IPS-15b (cell line): Measurements from ENCODE around the gene LRP1.

Source experiments
- H3K27me3 ChIP-seq: one replicate; pipeline ENCODE4 v1.6.1; 2013; ENCODE audit warnings: low read length; ENCODE audit not compliant: control insufficient read depth, insufficient read depth
- H3K36me3 ChIP-seq: one replicate; pipeline ENCODE4 v1.6.1; 2013; ENCODE audit warnings: low read length; ENCODE audit not compliant: control insufficient read depth, insufficient read depth
- H3K4me1 ChIP-seq: one replicate; pipeline ENCODE4 v1.6.1; 2013; ENCODE audit warnings: mild to moderate bottlenecking, low read length; ENCODE audit not compliant: control insufficient read depth, insufficient read depth
- H3K4me3 ChIP-seq: one replicate; pipeline ENCODE4 v1.5.1; 2013; ENCODE audit warnings: low read depth, low read length
- H3K9ac ChIP-seq: one replicate; pipeline ENCODE4 v1.6.1; 2013; ENCODE audit warnings: low read depth, mild to moderate bottlenecking, low read length
- H3K9me3 ChIP-seq: one replicate; pipeline ENCODE4 v1.6.1; 2013; ENCODE audit warnings: mild to moderate bottlenecking, low read length; ENCODE audit not compliant: control insufficient read depth, insufficient read depth

Gene LRP1

GRCh38 chr12:57127726-57128518 lies at the start of gene LRP1:
LRP1 (plus strand) TSS chr12:57128483; CDS start chr12:57128965, 482 bp downstream.
- Histone ChIP-seq H3K9me3 (no peaks in the 10 kb centered on the region), H3K4me3 (peak within 1 kb of the TSS; percentile 91), H3K36me3 (no peaks in the 10 kb centered on the region), H3K27me3 (no peaks in the 10 kb centered on the region), H3K4me1 (peaks cover 36% of the 10 kb centered on the region), H3K9ac (peak within 1 kb of the TSS; percentile 94)

- Histone ChIP-seq H3K9ac (peak within 1 kb of the TSS; percentile 85), H3K9me3 (no peaks in the 10 kb centered on the region), H3K36me3 (peaks cover 3% of the 10 kb centered on the region), H3K4me3 (peak within 1 kb of the TSS; percentile 95), H3K4me1 (no peaks in the 10 kb centered on the region), H3K27me3 (no peaks in the 10 kb centered on the region)
Observed at GRCh38 chr12:57078519-57079404, 49.5 kb upstream of the LRP1 start, which contains the start of gene NEMP1. NEMP1 (minus strand) TSS chr12:57078791; CDS start chr12:57078745, 46 bp downstream.

DNA sequence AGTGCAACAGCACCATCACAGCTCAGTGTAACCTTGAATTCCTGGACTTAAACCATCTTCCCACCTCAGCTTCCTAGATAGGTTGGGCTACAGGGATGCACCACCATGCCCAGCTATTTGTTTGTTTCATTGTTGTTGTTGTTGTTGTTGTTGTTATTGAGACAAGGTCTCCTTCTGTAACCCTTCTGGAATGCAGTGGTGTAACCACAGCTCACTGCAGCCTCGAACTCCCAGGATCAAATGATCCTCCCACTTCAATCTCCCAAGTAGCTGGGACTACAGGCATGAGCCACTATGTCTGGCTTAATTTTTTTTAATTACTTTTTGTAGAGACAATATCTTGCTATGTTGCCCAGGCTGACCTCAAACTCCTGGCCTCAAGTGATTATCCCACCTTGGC lies 48.5 kb upstream of the LRP1 start:
- Histone ChIP-seq H3K4me3 (no peak overlapping the region), H3K9ac (no peak overlapping the region), H3K9me3 (no peaks in the 10 kb centered on the region)

DNA sequence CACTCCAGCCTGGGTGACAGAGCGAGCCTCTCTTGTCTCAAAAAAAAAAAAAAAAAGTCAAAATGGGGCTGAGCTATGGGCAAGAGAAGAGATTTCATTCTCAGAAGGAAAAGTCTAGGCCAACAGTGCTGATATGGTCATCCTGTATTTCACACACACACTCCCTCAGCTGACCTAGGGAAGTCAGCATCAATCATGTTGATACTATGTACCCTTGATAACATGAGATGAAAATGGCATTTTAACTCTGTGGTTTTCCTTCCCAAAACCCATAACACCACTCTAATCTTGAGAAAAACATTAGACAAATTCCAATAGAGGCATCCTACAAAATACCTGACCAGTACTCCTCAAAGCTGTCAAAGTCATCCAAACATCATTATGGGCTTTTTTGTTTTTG lies 47.4 kb upstream of the LRP1 start:
- H3K9ac ChIP-seq, result no peak overlapping the region
- H3K27me3 ChIP-seq, result no peaks in the 10 kb centered on the region
- H3K4me1 ChIP-seq, result peaks cover 5% of the 10 kb centered on the region

More for the DNA sequence above, 48.5 kb upstream of the LRP1 start:
- H3K36me3 ChIP-seq, result peaks cover 3% of the 10 kb centered on the region
- H3K4me1 ChIP-seq, result no peaks in the 10 kb centered on the region
- no peaks in the 10 kb centered on the region for H3K27me3 ChIP-seq

DNA sequence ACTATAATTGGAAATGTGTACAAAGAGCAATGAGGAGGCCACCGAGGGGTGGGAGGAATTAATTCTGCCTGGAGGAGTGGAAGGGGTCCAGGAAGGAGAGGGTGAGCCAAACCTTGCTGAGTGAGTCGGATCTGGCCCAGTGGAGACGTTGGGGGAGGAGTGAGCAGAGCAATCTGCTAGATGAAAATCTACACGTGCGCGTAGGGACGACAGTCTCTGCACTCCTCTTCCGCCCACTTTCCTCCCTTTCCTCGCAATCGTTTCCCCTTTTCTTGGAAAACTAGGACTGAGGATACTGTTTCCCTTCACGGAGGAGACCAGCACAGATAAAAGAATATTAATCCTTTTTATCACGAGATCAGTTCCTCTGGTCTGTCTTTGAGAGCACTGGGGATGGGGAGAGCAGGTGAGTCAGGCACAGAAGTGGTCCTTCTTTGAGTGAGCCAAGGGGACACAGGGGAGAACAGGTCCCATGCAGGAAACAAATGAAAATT lies 42.2 kb upstream of the LRP1 start:
- peaks cover 3% of the 10 kb centered on the region for H3K36me3 ChIP-seq
- no peaks in the 10 kb centered on the region for H3K9me3 ChIP-seq
- no peaks in the 10 kb centered on the region for H3K27me3 ChIP-seq
- peaks cover 8% of the 10 kb centered on the region for H3K4me1 ChIP-seq
- H3K9ac ChIP-seq, result peak overlapping the region; percentile 49
- H3K4me3 ChIP-seq, result peak overlapping the region; percentile 67

More for the DNA sequence above, 47.4 kb upstream of the LRP1 start:
- Histone ChIP-seq H3K4me3 (no peak overlapping the region), H3K36me3 (peaks cover 3% of the 10 kb centered on the region), H3K9me3 (no peaks in the 10 kb centered on the region)

- peak overlapping the region; percentile 67 for H3K4me3 ChIP-seq
Observed at GRCh38 chr12:57086493-57087009, 41.7 kb upstream of the LRP1 start.

DNA sequence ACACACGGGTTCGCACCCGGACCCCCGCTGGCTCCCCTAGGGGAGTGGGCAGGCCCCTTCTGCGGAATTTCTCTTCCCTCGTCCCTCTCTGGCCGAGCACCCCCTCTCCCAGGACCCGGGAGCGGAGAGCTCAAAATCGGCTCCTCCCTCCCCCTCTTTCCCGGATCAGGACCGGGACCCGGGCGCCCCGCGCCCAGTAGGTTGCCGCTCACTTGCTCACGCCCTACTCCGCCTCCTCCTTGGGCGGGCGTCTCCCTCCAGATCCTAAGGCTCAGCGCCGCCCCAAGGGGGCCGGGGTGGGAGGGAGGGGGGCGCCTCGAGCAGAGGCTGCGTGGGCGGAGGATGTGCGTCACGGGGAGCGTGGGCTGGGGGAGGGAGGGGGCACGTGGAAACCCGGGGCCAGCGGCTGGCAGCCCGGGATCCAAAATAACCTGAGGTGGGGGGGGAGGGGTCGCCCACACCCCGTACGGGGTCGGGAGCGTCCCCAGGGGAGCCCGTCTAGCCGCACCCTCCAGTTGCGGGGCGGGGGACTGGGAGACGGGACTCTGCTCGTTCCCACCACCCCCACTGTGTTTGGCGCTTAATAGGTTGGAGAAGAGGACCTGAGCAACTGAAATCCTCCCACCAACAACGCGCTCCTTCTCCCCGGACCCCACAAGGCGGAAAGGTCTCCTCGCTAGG lies 41.1 kb upstream of the LRP1 start:
- Histone ChIP-seq H3K4me1 (peaks cover 8% of the 10 kb centered on the region), H3K36me3 (peaks cover 12% of the 10 kb centered on the region), H3K4me3 (peak overlapping the region; percentile 67), H3K9ac (peak overlapping the region; percentile 57), H3K27me3 (no peaks in the 10 kb centered on the region), H3K9me3 (no peaks in the 10 kb centered on the region)

More at GRCh38 chr12:57086493-57087009, 41.7 kb upstream of the LRP1 start:
- peaks cover 8% of the 10 kb centered on the region for H3K4me1 ChIP-seq
- H3K9ac ChIP-seq, result peak overlapping the region; percentile 57
- H3K9me3 ChIP-seq, result no peaks in the 10 kb centered on the region
- no peaks in the 10 kb centered on the region for H3K27me3 ChIP-seq
- H3K36me3 ChIP-seq, result peaks cover 8% of the 10 kb centered on the region

DNA sequence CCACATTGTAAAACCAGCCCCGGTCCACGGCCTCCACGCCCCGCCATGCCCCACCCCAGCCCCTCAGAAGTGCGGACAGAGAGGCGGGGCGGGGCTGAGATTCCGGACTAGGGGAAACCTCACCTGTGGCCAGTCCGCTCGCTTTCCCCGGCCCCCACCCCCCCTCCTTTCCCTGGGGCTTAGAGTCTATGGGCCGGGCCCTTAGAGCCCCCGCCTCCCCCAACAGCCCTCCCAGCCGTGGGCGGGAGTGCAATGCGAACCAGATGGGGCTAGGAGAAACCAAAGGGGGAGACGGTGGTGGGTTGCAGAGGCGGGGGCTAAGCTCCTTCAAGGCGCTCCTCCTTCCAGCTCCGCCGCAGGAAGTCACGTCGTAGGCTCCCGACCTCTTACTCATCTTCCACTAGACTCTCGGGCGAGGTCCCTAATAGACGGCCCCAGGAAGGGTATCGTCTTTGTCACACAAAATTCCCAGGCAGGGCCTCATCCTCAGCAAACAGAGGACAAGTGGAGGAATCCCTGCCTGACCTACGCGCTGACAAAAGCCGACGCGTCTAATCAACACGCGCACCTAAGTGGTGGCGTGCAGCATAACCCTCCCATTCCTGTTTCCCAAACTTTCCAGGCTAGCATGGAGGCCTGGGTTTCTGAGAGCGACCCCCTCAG lies 40.5 kb upstream of the LRP1 start:
- Histone ChIP-seq H3K4me1 (peaks cover 8% of the 10 kb centered on the region), H3K36me3 (peaks cover 19% of the 10 kb centered on the region), H3K4me3 (peak overlapping the region; percentile 85), H3K27me3 (no peaks in the 10 kb centered on the region), H3K9ac (peak overlapping the region; percentile 83), H3K9me3 (no peaks in the 10 kb centered on the region)

DNA sequence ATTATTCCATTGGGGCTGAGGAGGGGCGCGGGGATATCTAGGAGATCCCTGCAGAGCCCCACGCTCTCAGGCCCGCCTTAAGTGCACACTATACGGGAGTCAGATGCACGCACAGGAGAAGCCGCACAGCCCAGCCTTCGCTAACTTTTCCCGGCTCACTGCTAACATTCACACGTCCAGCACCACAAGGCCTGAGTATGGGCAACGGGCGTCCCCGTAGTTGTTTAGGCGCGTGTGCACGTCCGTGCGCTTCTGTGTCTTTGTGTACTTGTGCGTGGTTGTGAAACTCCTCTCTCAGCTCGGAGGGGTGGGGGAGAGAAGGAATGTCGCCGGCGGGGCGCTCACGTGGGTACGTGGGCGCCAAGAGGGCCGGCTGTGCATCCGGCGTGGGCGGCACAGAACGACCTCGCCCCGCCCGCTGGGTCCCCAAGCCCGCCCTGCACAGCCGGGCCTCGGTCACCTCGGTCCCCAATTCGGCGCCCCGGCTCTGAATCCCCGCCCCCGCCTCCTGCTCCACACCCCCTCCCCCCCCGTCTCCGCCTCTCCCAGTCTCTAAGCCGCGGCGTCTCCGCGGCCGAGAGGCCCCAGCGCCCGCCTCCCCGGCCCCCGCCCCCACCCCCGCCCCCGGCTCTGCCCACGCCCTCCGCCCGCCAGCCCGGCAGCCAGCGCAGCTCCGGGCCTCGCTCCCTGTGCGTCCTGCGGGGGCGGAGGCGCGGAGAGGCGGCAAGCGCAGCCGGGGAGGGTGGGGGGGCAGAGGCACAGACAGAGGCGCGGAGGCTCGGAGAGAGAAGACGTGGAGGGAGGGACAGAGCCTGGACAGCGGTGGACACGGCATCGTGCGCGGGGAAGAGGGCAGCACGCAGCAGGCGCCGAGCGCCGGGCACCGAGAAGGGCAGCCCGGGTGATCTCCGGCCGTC lies 39.7 kb upstream of the LRP1 start, which contains the start of gene NAB2:
Gene NAB2 (plus strand): TSS at position 761 of the 917 bp plus-strand sequence. CDS start 158 bp downstream, outside the sequence.
- Histone ChIP-seq H3K4me1 (peaks cover 11% of the 10 kb centered on the region), H3K9ac (peak within 1 kb of the TSS; percentile 83), H3K4me3 (peak within 1 kb of the TSS; percentile 85)

More for the DNA sequence above, 39.7 kb upstream of the LRP1 start, which contains the start of gene NAB2:
- Histone ChIP-seq H3K9me3 (no peaks in the 10 kb centered on the region), H3K27me3 (no peaks in the 10 kb centered on the region), H3K36me3 (peaks cover 26% of the 10 kb centered on the region)
